Activated naive CD4-positive, alpha-beta T cell treated with anti-CD3 and anti-CD28 coated beads, Interleukin-2, amount 50 U/mL, for 72 hours (primary cell): ENCODE data around the gene KRT80. TPM values are rescaled to one million over a fixed set of nuclear protein-coding genes. Genes with fewer than 3 reads are reported as not detected.

Experiments used
- ATAC-seq, 2 donors: fragments of 150-1000 bp; cut with Tn5 transposase; 2 replicates each; pipeline ENCODE4 v1.10.0; 2021; ENCODE audit warnings: mild to moderate bottlenecking in 2 of 2, moderate library complexity in 2 of 2
- DNase-seq, 2 donors: peaks; one replicate each; pipeline ENCODE4 v3.0.0; 2021 to 2022; ENCODE audit warnings: low spot score in 2 of 2
- H3K27ac Mint-ChIP-seq, 2 donors: one replicate each; pipeline ENCODE4 v1.8.0; 2022; ENCODE audit warnings: mild to moderate bottlenecking in 2 of 2, mixed read lengths in 2 of 2
- H3K36me3 Mint-ChIP-seq, 2 donors: one replicate each; pipeline ENCODE4 v1.8.0; 2022; ENCODE audit warnings: mixed read lengths in 2 of 2
- H3K9me3 Mint-ChIP-seq, 2 donors: one replicate each; pipeline ENCODE4 v1.8.0; 2022; ENCODE audit warnings: mixed read lengths in 2 of 2
- total RNA-seq, 2 donors: library from RNA; stranded (reverse); gene quantifications; one replicate each; pipeline ENCODE4 v1.2.3, GENCODE V29; 2022

Gene KRT80
- total RNA-seq, 2 donors from 2014 or later = not detected

GRCh38 chr12:52195065-52195730 lies 3.4 kb upstream of the KRT80 start:
- no peaks in the 10 kb centered on the region for H3K36me3 Mint-ChIP-seq
- no peak for ATAC-seq
- no peaks in the 10 kb centered on the region for H3K9me3 Mint-ChIP-seq
- H3K27ac Mint-ChIP-seq = peak overlapping the region; percentile 12 to 33
- DNase-seq = no peak

- no peaks in the 10 kb centered on the region for H3K9me3 Mint-ChIP-seq
- ATAC-seq (no peak), DNase-seq (no peak)
- no peak overlapping the region for H3K27ac Mint-ChIP-seq
- no peaks in the 10 kb centered on the region for H3K36me3 Mint-ChIP-seq
Observed at GRCh38 chr12:52193991-52194390, 2.2 kb upstream of the KRT80 start.

GRCh38 chr12:52193532-52193931 lies 1.7 kb upstream of the KRT80 start:
- DNase-seq (no peak), ATAC-seq (no peak)
- H3K27ac Mint-ChIP-seq = no peak overlapping the region
- H3K9me3 Mint-ChIP-seq = no peaks in the 10 kb centered on the region
- H3K36me3 Mint-ChIP-seq = no peaks in the 10 kb centered on the region

- no peaks in the 10 kb centered on the region for H3K36me3 Mint-ChIP-seq
- no peak for DNase-seq
- H3K9me3 Mint-ChIP-seq = no peaks in the 10 kb centered on the region
- H3K27ac Mint-ChIP-seq = no peak overlapping the region
- ATAC-seq = no peak
Observed at GRCh38 chr12:52190860-52191729, 719 bp downstream of the KRT80 start.

GRCh38 chr12:52189376-52190174 lies 2.2 kb downstream of the KRT80 start:
- no peaks in the 10 kb centered on the region for H3K9me3 Mint-ChIP-seq
- H3K36me3 Mint-ChIP-seq = no peaks in the 10 kb centered on the region
- DNase-seq = no peak
- peak overlapping the region; percentile 14 to 29 for H3K27ac Mint-ChIP-seq
- no peak for ATAC-seq

GRCh38 chr12:52188658-52189057 lies 3.2 kb downstream of the KRT80 start:
- DNase-seq (no peak), ATAC-seq (no peak)
- Mint-ChIP-seq H3K36me3 (no peaks in the 10 kb centered on the region), H3K27ac (no peak overlapping the region), H3K9me3 (no peaks in the 10 kb centered on the region)

- DNase-seq = no peak
Observed at GRCh38 chr12:52187640-52188039, 4.2 kb downstream of the KRT80 start.

GRCh38 chr12:52187206-52187605 lies 4.6 kb downstream of the KRT80 start:
- Mint-ChIP-seq H3K36me3 (no peaks in the 10 kb centered on the region), H3K27ac (peak overlapping the region in 1 of 2 donors; percentile 29), H3K9me3 (no peaks in the 10 kb centered on the region)
- no peak for DNase-seq
- ATAC-seq = no peak

More at GRCh38 chr12:52187640-52188039, 4.2 kb downstream of the KRT80 start:
- Mint-ChIP-seq H3K36me3 (no peaks in the 10 kb centered on the region), H3K27ac (no peak overlapping the region), H3K9me3 (no peaks in the 10 kb centered on the region)
- no peak for ATAC-seq

GRCh38 chr12:52186118-52186840 lies 5.5 kb downstream of the KRT80 start:
- Mint-ChIP-seq H3K9me3 (no peaks in the 10 kb centered on the region), H3K36me3 (no peaks in the 10 kb centered on the region), H3K27ac (no peak overlapping the region)
- no peak for ATAC-seq
- no peak for DNase-seq

- no peak for DNase-seq
- no peak for ATAC-seq
- H3K27ac Mint-ChIP-seq = no peak overlapping the region
- H3K9me3 Mint-ChIP-seq = no peaks in the 10 kb centered on the region
- no peaks in the 10 kb centered on the region for H3K36me3 Mint-ChIP-seq
Observed at GRCh38 chr12:52185400-52185967, 6.3 kb downstream of the KRT80 start.

- no peak for DNase-seq
- no peaks in the 10 kb centered on the region for H3K9me3 Mint-ChIP-seq
- ATAC-seq = no peak
- H3K36me3 Mint-ChIP-seq = no peaks in the 10 kb centered on the region
- peak overlapping the region in 1 of 2 donors; percentile 1 for H3K27ac Mint-ChIP-seq
Observed at GRCh38 chr12:52184813-52185212, 7.0 kb downstream of the KRT80 start.

GRCh38 chr12:52183971-52184370 lies 7.8 kb downstream of the KRT80 start:
- ATAC-seq = no peak
- DNase-seq = no peak
- Mint-ChIP-seq H3K27ac (peak overlapping the region in 1 of 2 donors; percentile 1), H3K36me3 (no peaks in the 10 kb centered on the region), H3K9me3 (no peaks in the 10 kb centered on the region)

GRCh38 chr12:52183544-52183910 lies 8.3 kb downstream of the KRT80 start:
- Mint-ChIP-seq H3K36me3 (no peaks in the 10 kb centered on the region), H3K27ac (no peak overlapping the region), H3K9me3 (no peaks in the 10 kb centered on the region)
- no peak for ATAC-seq
- no peak for DNase-seq

- Mint-ChIP-seq H3K9me3 (no peaks in the 10 kb centered on the region), H3K27ac (no peak overlapping the region), H3K36me3 (no peaks in the 10 kb centered on the region)
- DNase-seq = no peak
- no peak for ATAC-seq
Observed at GRCh38 chr12:52182898-52183543, 8.8 kb downstream of the KRT80 start.

GRCh38 chr12:52182384-52182783 lies 9.4 kb downstream of the KRT80 start:
- no peak for DNase-seq
- Mint-ChIP-seq H3K27ac (no peak overlapping the region), H3K9me3 (no peaks in the 10 kb centered on the region), H3K36me3 (no peaks in the 10 kb centered on the region)
- no peak for ATAC-seq

- ATAC-seq = no peak
- Mint-ChIP-seq H3K9me3 (no peaks in the 10 kb centered on the region), H3K36me3 (no peaks in the 10 kb centered on the region)
Observed at GRCh38 chr12:52181746-52182145, 10.1 kb downstream of the KRT80 start.

More at GRCh38 chr12:52181746-52182145, 10.1 kb downstream of the KRT80 start:
- no peak for DNase-seq
- no peak overlapping the region for H3K27ac Mint-ChIP-seq
